HG03521 (cell line): Measurements from ENCODE around the gene CCL4.
"Not testable (repeated sequence)": the region's sequence is repeated elsewhere in the genome, so short reads cannot be mapped to it uniquely, and the experiment has no call there.

Experiments used
- ATAC-seq: cut with Tn5 transposase; IDR thresholded peaks from one replicate; pipeline ENCODE4 v1.9.1; 2021; ENCODE audit warnings: mild to moderate bottlenecking, moderate library complexity; ENCODE audit not compliant: unreplicated experiment

CCL4 gene

DNA sequence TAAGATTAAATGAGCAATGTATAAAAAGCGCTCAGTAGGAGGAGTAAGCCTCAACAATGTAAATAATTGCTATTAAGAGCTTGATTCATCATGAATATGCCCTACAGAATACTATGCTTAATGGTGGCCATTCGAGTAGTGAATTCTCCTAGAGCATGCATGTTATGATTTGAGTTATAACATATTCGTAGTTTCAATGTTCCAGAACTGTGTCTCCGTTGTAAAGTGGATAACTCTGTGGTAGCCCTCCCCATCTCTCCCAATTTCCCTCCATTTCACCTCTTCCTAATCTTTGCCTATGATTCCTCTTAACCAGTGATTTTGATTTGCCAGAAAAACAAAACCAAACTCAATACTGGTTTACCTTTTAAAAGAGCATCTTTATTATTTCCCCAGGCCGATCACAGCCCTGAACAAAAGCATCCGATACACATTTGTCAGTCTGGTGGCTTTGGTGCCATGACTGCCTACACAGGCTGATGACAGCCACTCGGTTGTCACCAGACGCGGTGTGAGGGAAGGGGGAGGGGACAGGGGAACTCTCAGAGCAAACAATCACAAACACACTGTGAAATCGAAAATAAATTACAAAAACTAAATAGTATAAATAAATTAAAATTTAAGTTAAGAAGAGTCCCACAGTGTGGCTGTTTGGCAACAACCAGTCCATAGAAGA is 15.6 kb upstream of the CCL4 start:
- not testable (repeated sequence) for ATAC-seq

- ATAC-seq = no peak
Observed at GRCh38 chr17:36088670-36089338, 14.8 kb upstream of the CCL4 start.

- no peak for ATAC-seq
Observed at GRCh38 chr17:36089339-36089865, 14.2 kb upstream of the CCL4 start.

- ATAC-seq = peak; percentile 50
Observed at GRCh38 chr17:36089888-36090836, 13.5 kb upstream of the CCL4 start, which contains the start of gene CCL3. CCL3 (minus strand) TSS chr17:36090143; CDS start chr17:36090058, 85 bp downstream.

DNA sequence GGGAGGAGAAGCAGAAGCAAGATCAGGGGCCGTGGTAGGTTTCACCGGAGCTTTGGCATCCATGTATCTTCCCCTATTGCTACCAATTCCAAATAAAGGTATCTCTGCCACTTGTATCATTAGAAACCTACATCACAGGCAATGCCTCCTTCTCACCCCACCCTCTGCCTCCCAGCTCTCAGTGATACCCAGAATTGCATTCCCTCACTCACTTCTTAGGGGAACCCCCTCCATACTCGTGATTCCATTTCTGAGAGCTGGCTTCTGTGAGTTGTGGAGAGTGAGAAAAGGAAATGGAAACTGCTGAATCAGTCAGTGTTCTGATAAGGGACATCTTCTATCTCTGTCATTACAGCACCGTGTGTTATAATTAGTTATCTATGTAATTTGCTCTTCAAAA is 11.4 kb upstream of the CCL4 start:
- no peak for ATAC-seq

DNA sequence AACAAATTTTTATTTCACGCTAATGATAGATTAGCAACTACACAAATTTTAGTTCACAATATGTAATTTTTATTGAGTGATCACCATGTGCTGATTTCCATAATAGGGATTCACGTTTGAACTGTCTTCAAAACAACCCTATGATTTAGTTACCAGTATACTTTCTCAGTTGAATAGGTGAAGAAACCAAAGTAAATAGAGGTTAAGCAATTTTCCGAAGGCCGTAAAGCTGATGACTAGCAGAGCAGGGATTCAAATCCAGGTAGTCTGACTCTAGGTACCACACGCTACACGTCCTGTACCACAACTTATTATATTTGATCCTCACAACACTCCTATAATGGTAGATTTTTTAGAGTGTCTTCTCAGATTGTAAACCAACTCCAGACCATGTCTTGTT is 10.9 kb upstream of the CCL4 start:
- not testable (repeated sequence) for ATAC-seq

GRCh38 chr17:36094232-36094631 is 9.4 kb upstream of the CCL4 start:
- ATAC-seq = no peak

DNA sequence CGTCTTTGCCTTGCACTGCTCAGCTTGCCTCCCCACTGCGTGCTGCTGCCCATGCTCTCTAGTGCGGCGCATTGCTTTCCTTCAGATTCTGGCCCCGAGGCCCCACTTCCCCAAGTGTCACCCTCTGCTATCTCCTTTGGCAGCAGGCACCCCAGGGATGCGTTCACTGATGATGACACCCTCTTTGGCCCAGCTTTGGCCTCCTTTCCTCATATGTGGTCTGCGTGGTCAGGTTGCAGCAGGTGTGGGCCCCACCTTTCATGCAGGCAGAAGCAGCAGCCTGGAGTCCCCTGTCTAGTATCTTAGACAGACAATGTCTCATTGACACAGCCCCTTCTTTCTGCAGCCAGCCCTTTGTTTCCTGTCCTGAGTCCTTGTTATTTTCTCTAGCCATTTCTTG is 8.9 kb upstream of the CCL4 start:
- no peak for ATAC-seq

DNA sequence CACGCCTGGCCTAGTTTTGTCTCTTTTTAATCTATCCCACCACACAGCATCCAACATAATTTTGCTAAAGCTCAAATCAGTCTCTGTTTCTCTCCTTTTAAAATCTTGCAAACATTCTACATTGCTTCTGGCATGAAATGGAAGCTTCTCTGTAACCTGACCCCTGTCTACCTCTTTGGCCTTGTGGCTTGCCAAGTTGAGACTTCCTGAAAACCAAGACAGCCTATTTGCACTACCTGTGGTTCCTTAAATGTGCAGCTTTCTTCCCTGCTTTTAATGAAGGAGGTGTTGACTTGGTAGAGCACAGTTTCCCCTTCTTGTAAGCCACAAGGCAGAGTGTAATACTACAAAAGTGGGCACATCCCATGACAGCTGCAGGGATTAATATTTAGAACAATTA is 7.6 kb upstream of the CCL4 start:
- ATAC-seq = no peak

- not testable (repeated sequence) for ATAC-seq
Observed at GRCh38 chr17:36099004-36099403, 4.6 kb upstream of the CCL4 start.

- not testable (repeated sequence) for ATAC-seq
Observed at GRCh38 chr17:36104246-36104645, 619 bp downstream of the CCL4 start.

GRCh38 chr17:36104701-36105181 is 1.1 kb downstream of the CCL4 start:
- ATAC-seq = no peak

DNA sequence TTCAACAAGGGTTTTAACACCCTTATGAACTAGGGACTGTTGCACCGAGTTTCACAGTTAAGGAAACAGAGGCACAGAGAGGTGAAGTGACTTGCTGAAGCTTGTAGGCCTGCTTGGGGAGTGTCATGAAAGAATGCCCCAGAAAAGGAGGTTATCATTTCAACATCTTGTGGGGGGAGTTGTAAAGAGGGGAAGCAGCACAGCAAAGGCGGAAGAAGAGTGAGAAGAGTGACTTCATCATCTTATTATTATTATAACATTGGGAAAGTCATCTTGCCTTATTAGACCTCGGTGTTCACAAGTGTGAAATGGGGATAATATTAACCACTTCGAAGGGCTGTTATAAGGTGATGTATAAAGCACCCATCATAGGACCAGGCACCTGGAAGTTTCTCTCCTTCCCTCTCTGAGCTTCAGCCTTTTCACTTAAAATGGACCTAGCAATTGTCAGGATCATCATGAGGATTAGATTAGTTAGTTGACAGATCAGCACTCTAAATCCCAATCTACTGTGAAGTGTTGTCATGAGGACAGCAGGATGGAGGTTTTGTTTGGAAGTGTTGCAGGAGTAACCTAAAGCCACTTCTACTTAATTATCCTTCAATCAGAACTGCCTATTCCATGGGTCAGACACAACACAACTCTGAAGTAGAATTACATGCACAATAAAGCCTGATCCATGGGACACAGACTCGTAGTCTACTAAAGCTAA is 2.3 kb downstream of the CCL4 start:
- ATAC-seq = no peak

DNA sequence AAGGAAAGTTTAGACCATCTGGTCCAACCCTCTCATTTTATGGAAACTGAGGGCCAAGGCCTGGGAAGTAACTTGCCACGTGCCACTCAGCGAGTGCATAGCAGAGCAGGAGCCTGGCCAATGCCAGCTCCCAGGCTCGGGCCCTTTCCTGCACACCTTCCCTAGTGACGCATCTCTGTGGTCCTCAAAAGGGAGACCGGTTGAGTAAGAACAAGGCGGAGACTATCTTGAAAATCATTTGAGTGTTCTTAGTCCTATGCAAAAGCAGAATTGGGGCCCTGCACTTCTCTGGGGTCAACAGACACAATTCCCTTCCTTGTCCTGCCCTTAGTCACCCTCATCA is 2.8 kb downstream of the CCL4 start:
- ATAC-seq = no peak

DNA sequence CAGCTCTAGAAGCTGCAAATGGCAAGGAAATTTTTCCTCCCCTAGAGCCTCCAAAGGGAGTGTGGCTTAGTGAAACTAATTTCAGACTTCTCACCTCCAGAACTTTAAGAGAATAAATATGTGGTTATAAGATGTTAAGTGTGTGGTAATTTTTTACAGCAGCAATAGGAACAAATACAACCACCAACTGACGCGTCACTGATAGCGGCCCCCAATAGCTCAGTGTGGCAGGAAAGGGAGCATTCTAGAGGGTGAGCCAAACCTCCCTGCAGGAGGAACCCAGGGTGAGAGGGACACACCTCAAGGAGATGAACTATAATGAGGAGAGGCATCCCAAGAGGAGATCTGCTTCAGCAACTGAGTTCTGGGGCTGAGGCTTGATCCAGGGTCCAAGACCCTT is 4.0 kb downstream of the CCL4 start:
- ATAC-seq = no peak

DNA sequence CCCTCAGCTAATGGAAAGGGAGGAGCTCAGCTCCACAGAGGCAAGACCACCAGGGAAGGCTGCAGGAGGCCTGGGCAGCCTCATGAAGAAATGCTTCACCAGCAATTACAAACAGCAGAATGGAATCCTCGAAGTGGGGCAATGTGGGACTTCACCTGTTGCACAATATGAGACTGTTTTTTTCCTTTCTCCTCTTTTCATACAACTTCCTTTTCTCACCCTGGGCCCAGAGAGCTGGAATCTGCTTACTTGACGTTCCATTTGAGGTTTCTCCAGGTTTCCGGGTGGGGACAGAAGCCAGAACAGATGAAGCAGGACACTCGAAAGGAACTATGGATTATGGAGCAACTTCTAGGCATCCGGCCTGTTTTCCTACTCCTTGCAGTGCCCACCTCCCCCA is 4.6 kb downstream of the CCL4 start:
- not testable (repeated sequence) for ATAC-seq

- no peak for ATAC-seq
Observed at GRCh38 chr17:36111068-36111490, 7.5 kb downstream of the CCL4 start.

DNA sequence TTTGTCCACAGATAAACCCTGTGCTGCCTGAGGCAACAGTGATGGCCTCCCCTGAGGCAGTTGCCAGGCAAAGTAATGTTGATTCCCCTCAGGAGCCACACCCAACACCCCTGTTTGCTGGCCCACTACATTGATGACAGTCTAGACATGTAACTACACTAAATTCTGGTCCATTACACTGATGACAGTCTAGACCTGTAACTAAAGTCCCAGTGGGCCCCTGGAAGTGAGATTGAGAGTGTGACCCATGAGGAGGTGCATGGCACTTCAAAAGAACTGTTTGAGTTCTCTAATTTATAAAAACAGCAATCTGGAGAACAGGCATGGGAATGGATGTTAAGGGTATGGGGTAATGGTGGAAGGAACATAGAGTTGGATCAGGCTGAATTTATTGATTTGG is 8.9 kb downstream of the CCL4 start:
- ATAC-seq = no peak

- not testable (repeated sequence) for ATAC-seq
Observed at GRCh38 chr17:36113131-36113530, 9.5 kb downstream of the CCL4 start.

- ATAC-seq = not testable (repeated sequence)
Observed at GRCh38 chr17:36114971-36115648, 11.5 kb downstream of the CCL4 start.
